ENCODE measurements around the gene NDUFV2.

- TF ChIP-seq, protein P1, sequence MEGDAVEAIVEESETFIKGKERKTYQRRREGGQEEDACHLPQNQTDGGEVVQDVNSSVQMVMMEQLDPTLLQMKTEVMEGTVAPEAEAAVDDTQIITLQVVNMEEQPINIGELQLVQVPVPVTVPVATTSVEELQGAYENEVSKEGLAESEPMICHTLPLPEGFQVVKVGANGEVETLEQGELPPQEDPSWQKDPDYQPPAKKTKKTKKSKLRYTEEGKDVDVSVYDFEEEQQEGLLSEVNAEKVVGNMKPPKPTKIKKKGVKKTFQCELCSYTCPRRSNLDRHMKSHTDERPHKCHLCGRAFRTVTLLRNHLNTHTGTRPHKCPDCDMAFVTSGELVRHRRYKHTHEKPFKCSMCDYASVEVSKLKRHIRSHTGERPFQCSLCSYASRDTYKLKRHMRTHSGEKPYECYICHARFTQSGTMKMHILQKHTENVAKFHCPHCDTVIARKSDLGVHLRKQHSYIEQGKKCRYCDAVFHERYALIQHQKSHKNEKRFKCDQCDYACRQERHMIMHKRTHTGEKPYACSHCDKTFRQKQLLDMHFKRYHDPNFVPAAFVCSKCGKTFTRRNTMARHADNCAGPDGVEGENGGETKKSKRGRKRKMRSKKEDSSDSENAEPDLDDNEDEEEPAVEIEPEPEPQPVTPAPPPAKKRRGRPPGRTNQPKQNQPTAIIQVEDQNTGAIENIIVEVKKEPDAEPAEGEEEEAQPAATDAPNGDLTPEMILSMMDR (IDR thresholded peaks at IDR 0.05): no peak
- no peak for TF ChIP-seq POLR2A (IDR thresholded peaks at IDR 0.05)
Observed at GRCh38 chr18:9069601-9070000, 32.9 kb upstream of the NDUFV2 start.

All from esophagus squamous epithelium (tissue), 4 donors.